Epithelial cell of prostate (primary cell): ENCODE data around the gene ZSCAN25.
A peak's percentile ranks its signal among the peaks of the same experiment; 100 is the strongest.

Experiments used
- DNase-seq: peaks from one replicate; pipeline ENCODE4 v3.0.0-alpha.2; 2011; ENCODE audit warnings: low read depth, low spot score
- H3K27ac ChIP-seq: fragments of 450-650 bp; 2 replicates; pipeline ENCODE4 v1.5.1; 2017; ENCODE audit warnings: mild to moderate bottlenecking

The ZSCAN25 gene

GRCh38 chr7:99679400-99680191, 62.9 kb downstream of the ZSCAN25 start, which contains the start of gene CYP3A5:
TSS of gene CYP3A5 (minus strand) at chr7:99679996. CDS start at chr7:99679896, 100 bp downstream.
- peak within 1 kb of the TSS; percentile 54 for H3K27ac ChIP-seq
- peak; percentile 31 for DNase-seq
